Activated CD8-positive, alpha-beta memory T cell treated with anti-CD3 and anti-CD28 coated beads for 1 hour (primary cell): ENCODE measurements around the gene CCDC116.
"Not testable (repeated sequence)": the region's sequence is repeated elsewhere in the genome, so short reads cannot be mapped to it uniquely, and the experiment has no call there.

ENCODE experiments used
- DNase-seq, 2 donors: peaks; one replicate each; pipeline ENCODE4 v3.0.0-alpha.2; 2020; ENCODE audit warnings: low read depth in 1 of 2; ENCODE audit errors: extremely low read depth in 1 of 2

Gene CCDC116

DNA sequence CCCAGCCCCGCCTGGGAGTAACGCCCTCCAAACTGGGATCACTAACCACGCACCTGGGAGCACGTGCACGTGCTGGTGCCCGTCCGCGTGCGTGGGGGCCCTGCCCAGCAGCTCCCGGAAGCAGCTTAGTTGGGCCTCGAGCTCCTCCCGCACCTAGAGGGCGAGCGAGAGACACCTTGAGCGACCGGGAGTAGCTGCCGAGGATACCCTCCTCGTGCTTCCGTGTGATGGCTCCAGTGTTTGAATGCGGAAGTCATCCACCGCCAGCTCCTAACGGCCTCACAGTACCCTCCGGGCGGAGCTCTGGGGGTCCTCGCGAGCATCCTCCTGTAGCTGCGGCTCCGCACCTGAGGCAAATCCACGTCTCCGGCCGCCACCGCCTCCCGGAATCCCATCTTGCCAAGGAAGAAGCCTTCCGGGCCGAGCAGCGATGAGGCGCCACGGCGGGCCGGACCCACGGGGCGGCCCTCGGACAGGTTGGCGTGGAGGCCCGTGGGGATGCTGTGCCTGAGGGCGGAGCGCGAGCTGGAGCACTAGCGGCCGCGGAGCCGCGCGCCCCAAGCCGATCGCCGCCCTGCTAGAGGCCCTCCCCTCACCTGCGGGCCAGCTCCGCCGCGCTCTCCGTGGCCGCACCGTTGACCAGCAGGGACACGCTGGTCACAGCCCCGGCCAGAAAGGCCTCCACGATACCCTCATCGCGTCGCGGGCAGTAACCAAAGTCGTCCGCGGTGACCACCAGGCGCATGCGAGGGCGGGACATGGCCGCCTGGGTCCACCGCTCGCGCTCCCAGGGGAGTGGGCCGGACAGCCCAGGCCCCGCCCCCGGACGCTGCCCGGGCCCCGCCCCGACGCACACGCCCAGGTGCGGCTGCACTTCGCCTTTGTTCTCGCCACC is 3.1 kb upstream of the CCDC116 start, which contains the start of gene YDJC:
Gene YDJC (minus strand): TSS at position 768 of the 895 bp plus-strand sequence. CDS start 8 bp downstream, at position 760.
- DNase-seq = peak; percentile 84 to 95

DNA sequence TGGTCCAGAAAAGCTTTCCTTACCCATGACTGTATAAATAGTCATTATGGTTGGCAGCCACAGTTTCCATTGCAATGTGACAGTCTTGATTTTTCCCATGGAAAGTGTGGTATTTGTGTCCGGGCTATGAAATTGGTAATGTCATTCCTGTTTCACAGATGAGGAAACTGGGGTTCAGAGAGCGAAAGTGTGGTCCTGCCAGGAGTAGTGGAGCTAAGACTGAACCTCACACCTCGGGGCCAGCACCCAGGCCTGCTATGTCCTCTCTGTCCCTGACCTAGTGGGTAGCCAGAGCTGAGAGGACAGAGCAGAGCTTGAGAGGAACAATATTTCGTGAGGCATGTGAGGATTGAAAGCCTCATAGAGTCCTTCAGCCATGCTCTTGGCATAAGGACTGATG is 1.5 kb upstream of the CCDC116 start:
- DNase-seq = no peak

DNA sequence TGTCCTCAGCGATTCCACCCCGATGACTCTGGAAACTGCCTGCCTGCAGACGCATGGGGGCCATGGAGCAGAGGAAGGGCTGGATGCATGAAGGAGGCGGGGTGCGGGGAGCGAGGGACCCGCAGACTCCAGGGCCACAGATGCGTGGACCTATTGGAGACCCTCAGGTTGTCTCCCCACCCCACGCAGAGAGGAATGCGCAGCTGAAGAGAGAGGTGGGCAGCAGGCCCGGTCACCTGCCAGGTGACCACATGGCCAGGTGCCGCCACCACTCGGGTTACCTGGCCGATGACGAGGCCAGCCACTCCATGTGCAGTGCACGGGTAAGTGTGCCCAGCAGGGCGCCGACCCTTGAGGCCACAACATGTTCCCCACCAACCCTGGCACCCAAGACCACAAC is 371 bp downstream of the CCDC116 start:
- DNase-seq = no peak

DNA sequence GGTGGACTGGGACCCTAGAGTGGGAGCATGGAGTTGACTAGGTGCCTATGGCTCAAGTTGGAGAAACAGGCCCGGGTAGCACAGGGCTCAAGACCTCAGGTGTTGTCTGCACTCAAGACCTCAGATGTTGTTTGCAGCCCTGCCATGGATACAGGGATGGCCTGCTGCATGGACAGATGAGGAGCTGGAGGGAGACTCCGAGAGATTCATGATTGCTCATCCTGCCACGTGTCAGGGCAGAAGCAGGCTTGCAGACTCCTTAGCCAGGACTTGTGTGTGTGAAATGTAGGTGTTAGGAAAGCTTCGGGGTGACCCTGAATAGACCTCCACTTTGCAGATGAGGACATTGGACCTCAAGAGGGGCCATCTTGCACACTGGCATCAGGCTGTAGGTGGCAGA is 921 bp downstream of the CCDC116 start:
- DNase-seq = no peak

DNA sequence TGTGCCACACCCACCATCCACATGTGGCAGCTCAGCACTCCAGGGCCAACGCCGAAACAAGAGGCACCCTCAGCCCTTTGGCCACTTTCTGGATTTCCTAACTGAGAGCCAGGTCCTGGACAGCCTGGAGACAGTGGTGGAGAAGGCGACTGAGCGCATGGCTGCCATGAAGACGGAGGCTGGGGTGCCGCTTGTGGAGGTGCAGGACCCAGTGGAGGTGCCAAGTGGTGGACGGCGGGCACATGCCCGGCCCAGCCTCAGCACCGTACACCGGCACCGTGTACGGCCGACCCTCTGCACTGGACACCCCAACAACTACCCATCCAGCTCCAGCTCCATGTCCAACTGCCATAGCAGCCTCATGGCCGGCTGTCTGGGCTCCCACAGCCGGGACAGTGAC is 1.5 kb downstream of the CCDC116 start:
- DNase-seq = no peak

DNA sequence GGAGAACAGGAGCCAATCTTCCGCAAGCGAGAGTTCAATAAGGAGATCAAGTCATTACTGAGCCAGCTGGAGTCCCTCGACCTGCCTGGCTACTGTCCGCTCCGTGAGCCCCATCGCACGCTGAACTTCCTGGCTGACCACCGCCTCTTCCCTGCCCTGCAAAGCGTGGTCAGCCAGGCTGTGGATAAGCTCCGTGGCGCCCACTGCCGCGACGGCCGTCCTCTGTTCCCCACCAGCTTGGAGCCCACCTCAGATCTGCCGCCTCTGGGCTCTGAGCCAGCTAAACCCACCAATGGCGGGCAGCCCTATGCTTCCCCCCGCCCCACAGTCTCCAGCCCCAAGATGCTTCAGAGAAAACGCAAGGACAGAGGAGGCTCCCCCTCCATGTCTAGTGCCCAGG is 2.3 kb downstream of the CCDC116 start:
- DNase-seq = no peak

DNA sequence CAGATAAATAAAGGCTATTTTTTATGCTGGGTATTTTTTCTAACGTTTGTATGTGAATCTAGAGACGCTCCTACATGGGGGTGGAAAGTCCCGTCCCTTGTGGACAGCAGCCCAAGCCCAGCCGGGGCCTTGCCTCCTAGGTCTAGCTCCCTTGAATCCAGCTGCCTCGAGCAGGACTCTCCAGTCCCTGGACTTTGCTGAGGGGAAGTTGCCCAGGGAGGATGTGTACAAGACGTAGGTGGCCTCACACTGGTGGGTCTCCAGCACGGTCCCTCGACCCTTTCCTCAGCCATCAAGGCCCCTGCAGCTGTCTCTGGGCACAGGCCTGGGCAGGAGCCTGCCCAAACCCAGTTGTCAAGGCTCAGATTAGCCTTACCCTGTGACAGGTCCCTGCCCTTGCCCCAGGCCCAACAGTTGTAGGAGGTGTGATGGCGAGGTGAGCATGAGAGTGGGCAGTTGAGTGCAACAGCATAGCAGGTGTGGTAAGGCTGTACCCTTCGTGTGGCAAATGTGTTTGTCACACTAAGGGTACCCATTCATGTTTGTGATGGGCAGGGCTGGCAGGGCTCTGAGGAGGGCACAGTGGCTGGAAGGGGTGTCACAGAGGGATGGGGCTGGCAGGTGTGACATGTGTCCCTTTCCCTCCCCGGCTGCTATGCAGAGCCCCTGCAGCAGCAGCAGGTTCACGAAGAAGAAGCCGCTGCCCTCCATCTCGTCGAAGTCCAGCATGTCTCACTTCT is 3.4 kb downstream of the CCDC116 start:
- no peak for DNase-seq

DNA sequence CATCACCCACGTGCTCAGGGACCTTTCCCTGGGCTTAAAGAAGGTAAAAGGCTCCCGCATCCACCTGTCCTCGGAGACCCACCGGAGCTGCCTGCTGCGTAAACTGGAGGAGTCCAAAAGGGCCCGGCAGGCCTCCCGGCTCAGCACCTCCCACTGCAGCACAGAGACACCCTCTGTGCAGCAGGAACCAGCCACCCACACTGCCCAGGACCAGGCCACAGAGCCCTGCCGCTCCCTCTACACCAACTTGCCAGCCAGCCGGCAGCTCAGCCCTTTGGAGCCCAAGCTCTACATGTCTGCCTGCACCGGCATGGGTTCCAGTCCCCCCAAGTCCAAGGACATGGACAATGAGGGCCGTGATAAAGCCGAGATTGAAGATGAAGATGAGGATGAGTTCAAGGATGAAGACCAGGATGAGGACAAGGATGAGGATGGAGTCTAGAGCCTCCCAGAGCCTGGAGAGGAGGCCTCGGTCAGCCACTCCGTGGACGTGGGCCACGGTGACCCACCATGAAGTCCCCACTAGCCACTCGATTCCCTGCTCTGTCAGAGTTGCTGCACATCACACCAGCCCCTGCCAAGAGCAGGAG is 4.2 kb downstream of the CCDC116 start:
- DNase-seq = no peak

DNA sequence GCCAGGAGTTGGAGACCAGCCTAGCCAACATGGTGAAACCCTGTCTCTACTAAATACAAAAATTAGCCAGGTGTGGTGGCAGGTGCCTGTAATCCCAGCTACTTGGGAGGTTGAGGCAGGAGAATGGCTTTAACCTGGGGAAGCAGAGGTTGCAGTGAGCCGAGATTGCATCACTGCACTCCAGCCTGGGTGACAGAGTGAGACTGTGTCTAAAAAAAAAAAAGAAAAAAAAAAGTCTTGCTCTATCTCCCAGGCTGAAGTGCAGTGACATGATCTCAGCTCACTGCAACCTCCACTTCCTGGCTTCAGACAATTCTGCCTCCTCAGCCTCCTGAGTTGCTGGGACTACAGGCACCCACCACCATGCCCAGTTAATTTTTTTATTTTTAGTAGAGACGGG is 4.9 kb downstream of the CCDC116 start:
- not testable (repeated sequence) for DNase-seq

DNA sequence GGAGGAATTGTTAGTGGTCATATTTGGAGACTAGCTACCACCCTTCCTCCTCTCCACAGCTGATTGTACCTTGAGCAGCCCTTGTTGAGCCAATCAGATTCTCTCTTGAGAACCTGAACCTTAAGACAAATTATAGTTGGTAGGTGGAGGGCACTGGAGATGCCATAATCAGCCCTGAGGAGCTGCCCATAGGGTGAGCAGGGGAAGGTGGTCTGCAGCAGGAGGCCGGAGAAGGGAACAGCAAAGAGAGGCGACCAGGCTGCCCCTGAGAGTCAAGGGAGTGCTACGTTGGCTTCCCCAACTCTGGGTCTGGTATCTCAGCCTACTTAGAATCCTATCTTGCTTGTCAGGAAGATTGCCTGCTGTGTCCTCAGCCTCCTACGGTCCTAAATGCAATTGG is 6.8 kb downstream of the CCDC116 start:
- DNase-seq = no peak

DNA sequence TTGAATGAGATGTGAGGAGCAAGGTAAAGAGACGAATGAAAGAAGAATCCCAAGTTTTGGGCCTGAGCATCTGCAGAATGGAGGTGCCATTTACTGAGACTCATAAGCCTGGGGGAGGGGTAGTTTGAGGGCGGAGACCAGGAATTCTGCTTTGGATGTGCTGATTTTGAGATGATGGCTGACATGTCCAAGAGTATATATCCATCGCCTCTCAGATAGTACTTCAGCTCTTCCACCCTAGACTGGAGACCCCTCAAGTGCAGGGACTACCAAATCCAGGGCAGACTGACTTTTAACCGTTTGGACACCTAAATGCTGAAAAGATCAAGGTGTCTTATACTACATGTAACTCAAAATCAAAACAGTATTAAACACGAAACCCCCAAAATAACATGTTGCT is 8.2 kb downstream of the CCDC116 start:
- no peak for DNase-seq

DNA sequence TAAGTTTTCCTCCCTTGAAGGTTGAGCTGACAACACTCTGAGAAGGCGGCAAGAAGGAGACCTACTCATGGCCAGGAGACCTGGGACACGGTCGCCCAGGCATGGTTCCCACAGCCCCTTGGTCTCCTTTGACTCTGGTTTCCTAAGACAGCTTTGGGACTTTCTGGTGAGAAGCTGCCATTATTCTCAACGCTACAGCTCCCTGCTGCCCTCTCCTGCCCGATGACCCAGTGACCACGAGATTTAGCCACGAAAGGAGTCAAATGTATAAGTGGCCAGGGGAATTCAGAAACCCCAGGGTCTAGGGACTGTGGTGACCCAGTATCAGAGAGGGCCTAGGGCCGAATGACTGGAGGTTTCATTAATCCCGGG is 8.8 kb downstream of the CCDC116 start:
- DNase-seq = no peak

DNA sequence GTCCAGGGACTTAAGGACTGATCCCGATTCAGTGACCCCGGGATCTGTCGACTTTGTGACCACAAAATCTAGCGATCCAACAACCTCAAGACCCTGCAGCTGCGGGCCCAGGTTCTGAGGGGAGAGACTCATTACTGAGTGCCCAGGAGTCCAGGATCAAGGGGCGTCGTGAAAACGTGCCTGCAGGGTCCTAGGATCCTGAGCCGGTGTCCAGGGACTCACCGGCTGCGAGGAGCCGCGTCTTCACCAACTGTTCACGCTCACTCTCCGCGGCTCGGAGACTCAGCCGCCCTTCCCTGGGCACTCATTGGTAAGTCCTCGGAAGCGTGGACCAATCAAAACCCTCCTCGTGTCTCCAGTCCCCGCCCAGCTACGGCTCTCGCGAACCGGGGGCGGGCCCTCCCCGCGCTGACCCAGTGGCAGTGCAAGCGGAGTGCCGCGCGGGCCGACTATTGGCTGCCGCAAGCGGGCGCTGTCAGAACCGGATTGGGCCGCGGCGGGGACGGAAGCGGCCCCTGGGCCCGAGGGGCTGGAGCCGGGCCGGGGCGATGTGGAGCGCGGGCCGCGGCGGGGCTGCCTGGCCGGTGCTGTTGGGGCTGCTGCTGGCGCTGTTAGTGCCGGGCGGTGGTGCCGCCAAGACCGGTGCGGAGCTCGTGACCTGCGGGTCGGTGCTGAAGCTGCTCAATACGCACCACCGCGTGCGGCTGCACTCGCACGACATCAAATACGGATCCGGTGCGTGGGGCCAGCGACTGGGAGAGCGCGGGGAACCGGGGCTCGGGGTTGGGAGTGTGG is 9.4 kb downstream of the CCDC116 start, which contains the start of gene SDF2L1:
Gene SDF2L1 (plus strand): TSS at position 514 of the 795 bp plus-strand sequence. CDS start 35 bp downstream, at position 549.
- peak; percentile 94 to 95 for DNase-seq

DNA sequence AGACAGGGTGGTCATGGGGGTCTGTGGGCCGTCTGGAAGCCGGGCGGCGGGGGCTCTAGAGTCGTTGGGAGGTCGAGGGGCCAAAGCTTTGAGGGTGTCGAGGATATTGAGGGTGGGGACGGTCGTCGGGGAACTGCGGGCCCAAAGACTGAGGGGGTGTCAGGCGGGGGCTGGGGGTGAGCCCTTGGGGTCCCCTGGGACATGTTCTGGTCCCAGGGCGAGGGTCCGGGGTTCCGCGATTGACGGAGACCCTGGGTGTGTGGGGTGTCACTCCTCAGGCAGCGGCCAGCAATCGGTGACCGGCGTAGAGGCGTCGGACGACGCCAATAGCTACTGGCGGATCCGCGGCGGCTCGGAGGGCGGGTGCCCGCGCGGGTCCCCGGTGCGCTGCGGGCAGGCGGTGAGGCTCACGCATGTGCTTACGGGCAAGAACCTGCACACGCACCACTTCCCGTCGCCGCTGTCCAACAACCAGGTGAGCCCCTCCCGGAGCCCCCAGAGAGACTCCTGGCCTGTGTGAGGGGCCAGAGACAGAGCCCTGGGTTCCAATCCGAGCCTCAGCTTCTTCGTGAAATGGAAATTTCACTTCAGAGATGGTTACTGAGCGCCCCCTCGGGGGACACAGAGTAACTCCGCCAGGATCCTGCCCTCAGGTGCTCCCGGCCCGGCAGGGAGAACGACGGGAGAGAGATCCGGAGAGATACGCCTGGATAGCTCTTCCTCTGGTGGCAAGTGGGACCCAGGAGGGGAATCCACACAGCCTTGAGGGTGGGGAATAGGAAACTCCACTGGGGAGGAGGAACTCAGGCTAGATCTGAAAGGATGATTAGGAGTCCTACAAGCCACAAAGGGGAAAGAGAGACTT is 10.3 kb downstream of the CCDC116 start:
- peak in 1 of 2 donors; percentile 47 for DNase-seq

DNA sequence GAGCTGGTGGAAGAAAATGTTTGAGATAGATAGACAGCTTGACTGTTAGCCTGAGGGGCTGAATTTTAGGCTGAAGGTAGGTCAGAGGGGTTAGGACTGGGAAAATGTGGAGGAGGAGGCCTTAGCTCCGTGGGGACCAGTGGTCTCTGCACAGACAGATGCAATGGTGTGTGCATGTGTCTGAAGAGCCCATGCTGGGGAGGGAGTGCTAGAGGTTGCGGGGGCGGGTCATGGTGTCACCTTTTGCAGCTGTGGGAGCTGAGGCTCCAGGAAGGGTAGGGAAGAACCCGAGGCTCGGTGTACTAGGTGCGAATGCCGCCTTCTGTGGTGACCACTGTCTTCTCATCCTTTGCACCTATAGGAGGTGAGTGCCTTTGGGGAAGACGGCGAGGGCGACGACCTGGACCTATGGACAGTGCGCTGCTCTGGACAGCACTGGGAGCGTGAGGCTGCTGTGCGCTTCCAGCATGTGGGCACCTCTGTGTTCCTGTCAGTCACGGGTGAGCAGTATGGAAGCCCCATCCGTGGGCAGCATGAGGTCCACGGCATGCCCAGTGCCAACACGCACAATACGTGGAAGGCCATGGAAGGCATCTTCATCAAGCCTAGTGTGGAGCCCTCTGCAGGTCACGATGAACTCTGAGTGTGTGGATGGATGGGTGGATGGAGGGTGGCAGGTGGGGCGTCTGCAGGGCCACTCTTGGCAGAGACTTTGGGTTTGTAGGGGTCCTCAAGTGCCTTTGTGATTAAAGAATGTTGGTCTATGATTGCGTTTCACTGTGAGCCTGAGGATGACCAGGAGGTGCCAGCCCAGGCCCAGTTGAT is 11.2 kb downstream of the CCDC116 start:
- DNase-seq = no peak

DNA sequence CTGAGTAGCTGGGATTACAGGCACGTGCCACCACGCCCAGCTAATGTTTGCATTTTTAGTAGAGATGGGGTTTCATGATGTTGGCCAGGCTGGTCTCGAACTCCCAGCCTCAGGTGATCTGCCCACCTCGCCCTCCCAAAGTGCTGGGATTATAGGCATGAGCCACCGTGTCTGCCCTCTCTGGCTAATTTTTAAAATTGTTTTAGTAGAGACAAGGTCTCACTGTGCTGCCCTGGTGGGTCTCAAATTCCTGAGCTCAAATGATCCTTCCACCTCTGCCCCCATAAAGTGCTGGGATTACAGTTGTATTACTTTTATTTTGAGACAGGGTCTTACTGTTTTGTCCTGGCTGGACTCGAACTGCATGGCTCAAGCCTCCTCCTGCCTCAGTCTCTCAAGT is 13.0 kb downstream of the CCDC116 start:
- DNase-seq = not testable (repeated sequence)

DNA sequence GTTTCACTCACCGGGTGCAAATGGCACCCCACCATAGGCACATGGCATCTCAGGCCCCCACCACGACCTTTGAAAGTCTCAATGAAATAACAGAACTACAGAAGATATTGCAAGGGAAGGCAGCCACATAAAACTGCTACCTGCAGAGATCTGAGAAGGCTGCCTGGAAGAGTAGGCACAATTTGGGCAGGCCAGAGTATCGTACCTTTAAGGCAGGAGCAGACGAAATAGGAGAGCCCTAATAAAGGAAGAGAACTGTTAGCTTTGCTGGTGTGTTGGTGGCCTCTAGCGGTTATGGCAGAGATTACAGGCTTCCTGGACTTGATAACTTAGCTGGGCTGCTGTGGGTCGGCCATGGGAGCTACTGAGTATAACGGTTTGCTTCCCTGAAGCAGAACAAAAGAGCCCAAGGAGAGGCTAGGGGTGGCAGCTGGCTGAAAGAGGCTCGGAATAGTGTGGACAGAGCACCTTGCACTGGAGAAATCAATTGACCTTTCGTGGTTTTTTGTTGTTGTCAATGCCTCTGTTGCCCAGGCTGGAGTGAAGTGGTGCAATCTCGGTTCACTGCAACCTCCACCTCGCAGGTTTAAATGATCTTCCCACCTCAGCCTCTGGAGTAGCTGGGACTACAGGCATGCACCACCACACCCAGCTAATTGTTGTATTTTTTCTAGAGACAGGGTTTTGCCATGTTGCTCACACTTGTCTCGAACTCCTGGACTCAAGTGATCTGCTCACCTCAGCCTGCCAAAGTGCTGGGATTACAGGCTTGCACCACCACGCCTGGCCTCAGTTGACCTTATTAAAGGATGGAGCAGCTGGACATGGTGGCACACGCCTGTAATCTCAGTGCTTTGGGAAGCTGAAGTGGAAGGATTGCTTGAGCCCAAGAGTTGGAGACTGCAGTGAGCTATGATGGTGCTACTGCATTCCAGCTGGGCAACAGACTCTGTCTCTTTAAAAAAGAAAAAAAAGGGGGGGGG is 14.3 kb downstream of the CCDC116 start:
- DNase-seq = peak; percentile 49 to 50

DNA sequence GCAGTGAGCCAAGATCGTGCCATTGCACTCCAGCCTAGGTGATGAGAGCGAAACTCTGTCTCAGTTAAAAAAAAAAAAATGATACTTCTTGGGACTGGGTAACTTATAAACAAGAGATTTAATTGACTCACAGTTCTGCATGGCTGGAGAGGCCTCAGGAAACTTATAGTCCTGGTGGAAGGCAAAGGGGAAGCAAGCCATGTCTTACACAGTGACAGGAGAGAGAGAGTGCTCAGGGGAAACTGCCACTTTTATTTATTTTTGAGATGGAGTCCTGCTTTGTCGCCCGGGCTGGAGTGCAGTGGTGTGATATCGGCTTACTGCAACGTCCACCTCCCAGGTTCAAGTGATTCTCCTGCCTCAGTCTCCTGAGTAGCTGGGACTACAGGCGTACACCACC is 17.7 kb downstream of the CCDC116 start:
- DNase-seq = no peak
